NCI-H510A (cell line): ENCODE measurements around the gene SYNPO2.
A peak's percentile ranks its signal among the peaks of the same experiment; 100 is the strongest.

ENCODE experiments used
- DNase-seq: peaks from one replicate; lab custom pipeline; 2025; lab: John Stamatoyannopoulos, UW

Gene SYNPO2

GRCh38 chr4:118936406-118936805 lies 47.8 kb downstream of the SYNPO2 start:
- DNase-seq, result no peak

DNA sequence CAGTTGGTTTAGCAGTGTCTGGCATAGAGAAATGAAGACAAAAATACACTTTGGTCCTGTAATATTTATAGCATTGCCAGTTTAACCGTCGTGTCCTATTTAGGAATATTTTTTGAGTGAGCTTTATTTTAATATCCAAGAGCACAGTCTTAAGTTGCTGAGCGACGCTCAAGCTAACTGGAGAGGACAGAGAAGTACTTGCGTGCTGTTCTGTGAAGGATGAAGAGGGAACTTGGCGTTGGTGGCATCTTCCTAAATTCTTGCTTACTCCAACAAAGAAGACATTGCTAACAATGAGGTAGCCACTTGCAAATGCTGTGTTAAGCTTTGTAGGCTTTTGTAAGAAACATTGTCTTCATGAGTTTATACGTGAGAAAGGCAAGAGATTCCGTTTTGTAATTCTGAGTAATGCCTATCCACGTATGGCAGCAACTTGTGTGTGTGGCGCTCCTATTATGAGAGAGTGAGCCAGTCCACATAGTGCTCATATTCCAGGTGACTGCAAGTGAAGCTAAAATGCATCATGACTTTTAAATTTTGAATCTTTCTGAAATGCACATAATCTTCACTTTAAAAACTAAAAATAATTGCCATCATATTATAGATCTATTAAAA lies 50.6 kb downstream of the SYNPO2 start:
- no peak for DNase-seq

GRCh38 chr4:118941149-118941548 lies 52.5 kb downstream of the SYNPO2 start:
- DNase-seq, result no peak

DNA sequence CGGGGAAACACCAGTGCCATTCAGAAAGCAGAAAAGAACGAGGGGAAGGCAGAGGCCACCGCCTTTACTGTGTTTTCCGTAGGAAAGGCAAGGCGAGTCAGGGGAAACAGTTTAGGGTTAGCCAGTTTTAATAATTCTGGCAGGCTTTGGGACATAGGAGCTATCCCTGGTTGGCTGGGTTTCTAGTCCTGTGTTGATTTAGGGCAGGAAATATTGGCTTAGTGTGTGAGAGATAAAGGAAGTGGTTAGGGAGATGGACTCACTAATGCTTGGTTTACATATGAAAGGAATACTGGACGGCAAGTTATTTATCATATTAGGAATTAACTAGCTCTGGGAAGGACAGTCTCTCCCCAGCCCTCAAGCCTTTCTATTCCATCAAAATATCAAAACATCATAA lies 53.1 kb downstream of the SYNPO2 start:
- DNase-seq, result no peak

- no peak for DNase-seq
Measured at GRCh38 chr4:118942465-118942864, 53.8 kb downstream of the SYNPO2 start.

- no peak for DNase-seq
Measured at GRCh38 chr4:118947095-118947494, 58.4 kb downstream of the SYNPO2 start.

DNA sequence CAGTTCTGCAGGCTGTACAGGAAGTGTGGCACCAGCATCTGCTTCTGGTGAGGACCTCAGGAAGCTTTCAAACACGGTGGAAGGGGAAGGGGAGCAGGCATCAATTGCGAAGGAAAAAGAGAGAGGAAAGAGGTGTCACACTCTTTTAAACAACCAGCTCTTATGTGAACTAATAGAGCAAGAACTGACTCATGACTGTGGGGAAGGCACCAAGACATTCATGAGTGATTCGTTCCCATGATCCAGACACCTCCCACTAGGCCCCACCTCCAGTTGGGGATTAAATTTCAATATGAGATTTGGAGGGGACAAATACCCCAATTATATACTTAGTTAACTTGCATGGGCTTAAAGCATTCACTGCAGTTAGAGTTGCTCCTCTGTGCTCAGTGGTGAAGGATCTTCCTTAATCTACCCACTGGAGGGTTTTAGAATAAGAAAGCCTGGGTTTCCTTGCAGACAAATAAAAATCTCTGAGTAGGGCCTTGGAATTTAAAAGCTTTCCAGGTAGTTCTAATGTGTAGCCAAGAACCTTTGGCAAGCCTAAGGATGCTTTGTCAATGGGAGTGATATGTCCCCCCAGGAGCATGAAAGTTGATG lies 60.0 kb downstream of the SYNPO2 start:
- DNase-seq, result no peak

GRCh38 chr4:118950224-118950623 lies 61.6 kb downstream of the SYNPO2 start:
- no peak for DNase-seq

GRCh38 chr4:118950929-118951570 lies 62.4 kb downstream of the SYNPO2 start:
- DNase-seq, result no peak

- no peak for DNase-seq
Measured at GRCh38 chr4:118953276-118953675, 64.6 kb downstream of the SYNPO2 start.

GRCh38 chr4:118954246-118954645 lies 65.6 kb downstream of the SYNPO2 start:
- no peak for DNase-seq

GRCh38 chr4:118955515-118955914 lies 66.9 kb downstream of the SYNPO2 start:
- DNase-seq, result no peak

DNA sequence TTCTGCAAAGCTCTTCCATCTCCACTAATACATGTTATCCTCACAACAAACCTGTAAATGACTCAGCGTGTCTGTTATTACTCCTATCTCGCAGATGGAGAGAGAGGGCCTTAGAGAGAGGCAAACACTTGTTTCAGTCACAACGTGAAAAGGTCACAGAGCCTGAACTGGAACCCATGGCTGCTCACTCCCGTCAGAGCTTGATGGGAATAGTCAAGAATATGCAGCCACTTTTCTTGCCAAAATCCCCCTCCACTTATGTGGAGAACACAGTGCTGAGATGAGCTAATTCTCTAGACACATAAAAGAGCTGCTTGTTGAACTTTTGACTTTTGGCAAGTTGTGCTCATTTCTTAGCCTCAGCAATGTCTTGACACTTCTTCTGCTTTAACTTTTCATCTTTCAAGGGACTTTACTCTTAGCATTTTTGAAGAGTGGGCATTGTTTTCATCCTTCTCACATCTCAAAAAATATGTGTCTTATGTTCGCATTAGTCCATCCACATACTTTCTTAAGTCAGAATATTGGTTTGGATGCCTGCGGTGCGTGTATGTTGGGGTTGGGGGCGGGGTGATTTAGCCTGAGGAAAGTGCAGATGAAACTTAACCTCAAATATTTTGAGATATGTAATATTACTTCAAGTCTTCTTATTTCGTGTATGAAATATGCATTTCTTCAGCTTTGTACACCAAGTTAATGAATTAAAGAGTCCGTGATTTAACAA lies 69.2 kb downstream of the SYNPO2 start:
- no peak for DNase-seq

- DNase-seq, result no peak
Measured at GRCh38 chr4:118962540-118962939, 73.9 kb downstream of the SYNPO2 start.

- no peak for DNase-seq
Measured at GRCh38 chr4:118964891-118965411, 76.3 kb downstream of the SYNPO2 start.

GRCh38 chr4:118967393-118967792 lies 78.7 kb downstream of the SYNPO2 start:
- no peak for DNase-seq

GRCh38 chr4:118968005-118968404 lies 79.4 kb downstream of the SYNPO2 start:
- no peak for DNase-seq

DNA sequence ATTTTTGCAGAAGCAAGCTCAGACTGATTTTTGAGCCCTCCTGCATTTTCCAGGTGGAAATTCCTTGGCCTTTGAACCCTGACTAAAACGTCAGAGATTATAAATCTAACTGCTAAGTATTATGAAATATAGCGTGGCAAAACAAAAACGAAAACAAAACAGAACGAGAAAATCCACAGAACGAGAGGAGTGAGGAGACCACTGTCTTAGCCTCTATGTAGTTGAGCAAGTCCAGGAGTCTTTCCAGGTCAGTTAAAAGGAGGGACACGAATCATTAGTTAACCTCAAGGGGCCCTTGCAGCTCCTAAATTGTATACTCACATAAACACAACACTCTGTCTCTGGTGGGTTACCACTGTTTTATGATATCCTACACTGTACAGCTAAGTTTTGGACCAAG lies 80.2 kb downstream of the SYNPO2 start:
- no peak for DNase-seq

DNA sequence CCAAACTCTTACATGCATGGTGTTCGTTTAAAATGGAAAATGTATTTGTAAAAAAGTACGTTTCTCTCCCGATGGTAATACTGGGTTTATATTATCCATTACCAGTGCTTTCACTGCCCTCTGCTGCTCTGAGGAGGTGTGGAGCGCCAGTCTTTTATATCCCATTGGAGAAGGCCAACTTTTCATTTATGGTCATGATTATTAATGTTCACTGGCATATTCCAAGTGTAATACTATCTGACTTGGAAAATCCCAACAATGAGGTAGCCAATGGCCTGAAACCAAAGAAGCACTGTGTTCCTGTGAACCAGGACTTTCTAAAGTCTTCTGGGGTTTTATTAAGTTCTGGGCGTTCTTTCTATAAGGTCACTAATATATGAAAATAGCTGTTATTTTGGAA lies 80.7 kb downstream of the SYNPO2 start:
- peak; percentile 1 for DNase-seq

DNA sequence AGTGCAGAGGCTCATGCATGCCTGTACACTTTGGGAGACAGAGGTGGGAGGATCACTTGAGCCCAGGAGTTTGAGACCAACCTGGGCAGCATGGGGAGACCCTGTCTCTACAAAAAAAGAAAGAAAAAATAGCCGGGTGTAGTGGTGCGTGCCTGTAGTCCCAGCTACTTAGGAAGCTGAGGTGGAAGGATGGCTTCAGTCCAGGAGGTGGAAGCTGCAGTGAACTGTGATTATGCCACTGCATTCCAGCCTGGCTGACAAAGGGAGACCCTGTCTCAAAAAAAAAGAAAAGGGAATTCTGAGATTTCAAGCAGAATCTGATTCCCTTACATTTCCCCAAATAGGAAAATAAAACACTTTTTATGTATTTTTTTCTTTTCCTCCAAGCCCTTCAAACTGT lies 83.5 kb downstream of the SYNPO2 start:
- DNase-seq, result no peak

DNA sequence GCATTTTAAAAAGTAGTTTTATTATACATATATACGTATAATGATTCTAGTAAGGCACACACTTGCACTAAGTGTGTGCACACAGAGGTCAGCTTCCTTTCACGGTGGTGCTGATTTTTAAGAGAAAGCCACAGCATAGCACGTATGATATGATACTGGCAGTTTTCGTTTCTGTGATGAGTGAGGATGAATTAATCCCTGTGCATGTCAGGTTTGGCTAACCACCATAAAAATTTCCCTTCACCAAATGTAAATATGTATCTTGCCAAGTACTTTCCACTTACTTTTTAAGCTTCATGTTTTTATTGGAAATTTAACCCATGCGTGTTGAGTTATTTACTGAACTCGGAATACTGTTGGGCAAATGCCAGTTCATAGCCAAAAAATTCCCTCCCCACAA lies 84.6 kb downstream of the SYNPO2 start:
- no peak for DNase-seq

DNA sequence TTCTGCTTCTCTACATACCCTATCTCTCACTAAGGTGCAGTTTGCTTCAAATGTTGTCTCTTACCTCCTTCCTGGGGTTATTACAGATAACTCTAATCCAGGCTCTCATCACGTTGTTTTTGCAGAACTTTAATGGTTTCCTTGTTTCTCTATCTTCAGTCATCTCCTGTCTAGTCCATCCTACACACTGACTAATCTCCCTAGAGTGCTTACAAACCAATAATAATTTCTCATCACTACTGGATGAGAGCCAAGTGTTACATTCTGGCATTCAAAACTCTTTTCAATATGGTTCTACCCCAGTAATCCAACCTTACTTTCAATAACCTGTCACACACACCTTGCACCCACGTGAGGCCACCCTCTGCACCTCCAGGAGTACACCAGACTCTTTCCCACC lies 86.1 kb downstream of the SYNPO2 start:
- DNase-seq, result no peak
